T-helper 2 cell treated with Interferon-gamma antibody and Interleukin-4, amounts not matched to agents 100 ng/mL and 5 ng/mL, for 36 hours (primary cell): Measurements from ENCODE around the gene RASD2. TPM values are rescaled to one million over a fixed set of nuclear protein-coding genes. Genes with fewer than 3 reads are reported as not detected.

Experiments
- intact Hi-C: fragments of 100-400 bp; cut with micrococcal nuclease; formaldehyde crosslinking; loops from one replicate; pipeline ENCODE4 v1.15.1; 2023
- total RNA-seq: library from RNA; stranded (reverse); gene quantifications from 2 replicates; pipeline ENCODE4 v1.2.3, GENCODE V29; 2022

The RASD2 gene
- total RNA-seq, 1 donor from 2014 or later: not detected

- intact Hi-C loops: no loop called here
Measured at GRCh38 chr22:35558719-35559118, 18.1 kb downstream of the RASD2 start.

- intact Hi-C loops: no loop called here
Measured at GRCh38 chr22:35559354-35560005, 18.8 kb downstream of the RASD2 start.

- intact Hi-C loops: no loop called here
Measured at GRCh38 chr22:35560366-35560765, 19.7 kb downstream of the RASD2 start.

GRCh38 chr22:35560824-35561223 is 20.2 kb downstream of the RASD2 start:
- intact Hi-C loops: no loop called here

- intact Hi-C loops: no loop called here
Measured at GRCh38 chr22:35561796-35562526, 21.3 kb downstream of the RASD2 start.

- intact Hi-C loops: no loop called here
Measured at GRCh38 chr22:35563211-35563610, 22.6 kb downstream of the RASD2 start.

GRCh38 chr22:35564975-35565867 is 24.6 kb downstream of the RASD2 start:
- intact Hi-C loops: no loop called here

GRCh38 chr22:35567351-35568141 is 26.9 kb downstream of the RASD2 start:
- intact Hi-C loops: no loop called here

GRCh38 chr22:35568751-35569739 is 28.4 kb downstream of the RASD2 start:
- intact Hi-C loops: no loop called here

- intact Hi-C loops: no loop called here
Measured at GRCh38 chr22:35569916-35570315, 29.3 kb downstream of the RASD2 start.

GRCh38 chr22:35570686-35571194 is 30.1 kb downstream of the RASD2 start:
- intact Hi-C loops: no loop called here

- intact Hi-C loops: no loop called here
Measured at GRCh38 chr22:35572556-35572955, 31.9 kb downstream of the RASD2 start.

GRCh38 chr22:35575116-35575748 is 34.6 kb downstream of the RASD2 start:
- intact Hi-C loops: no loop called here

- intact Hi-C loops: no loop called here
Measured at GRCh38 chr22:35576671-35577070, 36.0 kb downstream of the RASD2 start.

- intact Hi-C loops: no loop called here
Measured at GRCh38 chr22:35577799-35578659, 37.4 kb downstream of the RASD2 start.

GRCh38 chr22:35578836-35579575 is 38.4 kb downstream of the RASD2 start:
- intact Hi-C loops: no loop called here

GRCh38 chr22:35580351-35581022 is 39.9 kb downstream of the RASD2 start:
- intact Hi-C loops: no loop called here
